Measurements from ENCODE around the gene HIVEP3.

The HIVEP3 gene

GRCh38 chr1:41568204-41568603 is 350.5 kb downstream of the HIVEP3 start:
- H3K9ac ChIP-seq (ENCODE audit: low read length): no peak overlapping the region
- DNase-seq: no peak
- no peaks in the 10 kb centered on the region for H3F3A ChIP-seq (ENCODE audit: insufficient read depth, low read length)
- TF ChIP-seq EZH2 (optimal IDR thresholded peaks at IDR 0.05; ENCODE audit: low read depth, low read length) (no peak), CTCF (IDR thresholded peaks at IDR 0.05; ENCODE audit: low read length) (no peak), EZH2phosphoT487 (IDR thresholded peaks at IDR 0.05; ENCODE audit: low read length) (no peak)
- H2AFZ ChIP-seq (ENCODE audit: low read length): no peak overlapping the region
- H3K27me3 ChIP-seq (replicated peaks; ENCODE audit: insufficient read depth, low read length): no peaks in the 10 kb centered on the region
- no peaks in the 10 kb centered on the region for H4K20me1 ChIP-seq (ENCODE audit: insufficient read depth, low read length)
- no peaks in the 10 kb centered on the region for H3K36me3 ChIP-seq (replicated peaks; ENCODE audit: insufficient read depth, low read length)
- H3K27ac ChIP-seq (ENCODE audit: low read length): no peak overlapping the region
- no peaks in the 10 kb centered on the region for H3K9me2 ChIP-seq (replicated peaks; ENCODE audit: insufficient read depth, low read length)
- H3K4me1 ChIP-seq (ENCODE audit: low read length): no peaks in the 10 kb centered on the region
- no peaks in the 10 kb centered on the region for H3K79me2 ChIP-seq (ENCODE audit: low read length)
- no peak overlapping the region for H3K4me2 ChIP-seq (ENCODE audit: low read depth, low read length)
- H3K4me3 ChIP-seq (ENCODE audit: low read length): no peak overlapping the region
- H3K9me3 ChIP-seq (replicated peaks; ENCODE audit: insufficient read depth, low read length): no peaks in the 10 kb centered on the region

- no peaks in the 10 kb centered on the region for H4K20me1 ChIP-seq (ENCODE audit: insufficient read depth, low read length)
- DNase-seq: no peak
- no peak overlapping the region for H2AFZ ChIP-seq (ENCODE audit: low read length)
- H3K4me3 ChIP-seq (ENCODE audit: low read length): no peak overlapping the region
- no peaks in the 10 kb centered on the region for H3K9me2 ChIP-seq (replicated peaks; ENCODE audit: insufficient read depth, low read length)
- no peak overlapping the region for H3K4me2 ChIP-seq (ENCODE audit: low read depth, low read length)
- no peaks in the 10 kb centered on the region for H3K79me2 ChIP-seq (ENCODE audit: low read length)
- H3K4me1 ChIP-seq (ENCODE audit: low read length): no peaks in the 10 kb centered on the region
- H3K9me3 ChIP-seq (replicated peaks; ENCODE audit: insufficient read depth, low read length): no peaks in the 10 kb centered on the region
- TF ChIP-seq EZH2phosphoT487 (IDR thresholded peaks at IDR 0.05; ENCODE audit: low read length) (no peak), EZH2 (optimal IDR thresholded peaks at IDR 0.05; ENCODE audit: low read depth, low read length) (no peak), CTCF (IDR thresholded peaks at IDR 0.05; ENCODE audit: low read length) (no peak)
- H3K27ac ChIP-seq (ENCODE audit: low read length): no peak overlapping the region
- no peaks in the 10 kb centered on the region for H3F3A ChIP-seq (ENCODE audit: insufficient read depth, low read length)
- H3K36me3 ChIP-seq (replicated peaks; ENCODE audit: insufficient read depth, low read length): no peaks in the 10 kb centered on the region
- no peaks in the 10 kb centered on the region for H3K27me3 ChIP-seq (replicated peaks; ENCODE audit: insufficient read depth, low read length)
- no peak overlapping the region for H3K9ac ChIP-seq (ENCODE audit: low read length)
Observed at GRCh38 chr1:41566969-41567368, 351.8 kb downstream of the HIVEP3 start.

GRCh38 chr1:41566274-41566885 is 352.3 kb downstream of the HIVEP3 start:
- Histone ChIP-seq H3F3A (ENCODE audit: insufficient read depth, low read length) (no peaks in the 10 kb centered on the region), H3K79me2 (ENCODE audit: low read length) (no peaks in the 10 kb centered on the region), H3K9me3 (replicated peaks; ENCODE audit: insufficient read depth, low read length) (no peaks in the 10 kb centered on the region)

More at GRCh38 chr1:41566274-41566885, 352.3 kb downstream of the HIVEP3 start:
- H3K9me2 ChIP-seq (replicated peaks; ENCODE audit: insufficient read depth, low read length): no peaks in the 10 kb centered on the region
- no peak overlapping the region for H2AFZ ChIP-seq (ENCODE audit: low read length)
- H3K9ac ChIP-seq (ENCODE audit: low read length): no peak overlapping the region
- no peaks in the 10 kb centered on the region for H3K4me1 ChIP-seq (ENCODE audit: low read length)
- no peak overlapping the region for H3K27ac ChIP-seq (ENCODE audit: low read length)
- TF ChIP-seq CTCF (IDR thresholded peaks at IDR 0.05; ENCODE audit: low read length): no peak
- TF ChIP-seq EZH2 (optimal IDR thresholded peaks at IDR 0.05; ENCODE audit: low read depth, low read length): no peak
- no peak for TF ChIP-seq EZH2phosphoT487 (IDR thresholded peaks at IDR 0.05; ENCODE audit: low read length)
- no peaks in the 10 kb centered on the region for H3K27me3 ChIP-seq (replicated peaks; ENCODE audit: insufficient read depth, low read length)
- no peaks in the 10 kb centered on the region for H4K20me1 ChIP-seq (ENCODE audit: insufficient read depth, low read length)
- H3K36me3 ChIP-seq (replicated peaks; ENCODE audit: insufficient read depth, low read length): no peaks in the 10 kb centered on the region
- no peak overlapping the region for H3K4me3 ChIP-seq (ENCODE audit: low read length)
- H3K4me2 ChIP-seq (ENCODE audit: low read depth, low read length): no peak overlapping the region
- DNase-seq: no peak
